Cardiac ventricle fibroblast (primary cell): ENCODE data around the gene CYP4F12. TPM values are rescaled to one million over a fixed set of nuclear protein-coding genes. Genes with fewer than 3 reads are reported as not detected.

ENCODE experiments used
- total RNA-seq: library from RNA; depleted of rRNA; stranded (reverse); fragments of >200 nt; gene quantifications from 2 replicates; pipeline ENCODE4 v1.2.3, GENCODE V29; 2015

CYP4F12 gene
- 0.34 and 0.69 TPM in 2 replicates for total RNA-seq

GRCh38 chr19:15672580-15673175, at the start of gene CYP4F12:
Gene CYP4F12 (plus strand): TSS chr19:15673087. CDS start chr19:15673530, 443 bp downstream.

DNA sequence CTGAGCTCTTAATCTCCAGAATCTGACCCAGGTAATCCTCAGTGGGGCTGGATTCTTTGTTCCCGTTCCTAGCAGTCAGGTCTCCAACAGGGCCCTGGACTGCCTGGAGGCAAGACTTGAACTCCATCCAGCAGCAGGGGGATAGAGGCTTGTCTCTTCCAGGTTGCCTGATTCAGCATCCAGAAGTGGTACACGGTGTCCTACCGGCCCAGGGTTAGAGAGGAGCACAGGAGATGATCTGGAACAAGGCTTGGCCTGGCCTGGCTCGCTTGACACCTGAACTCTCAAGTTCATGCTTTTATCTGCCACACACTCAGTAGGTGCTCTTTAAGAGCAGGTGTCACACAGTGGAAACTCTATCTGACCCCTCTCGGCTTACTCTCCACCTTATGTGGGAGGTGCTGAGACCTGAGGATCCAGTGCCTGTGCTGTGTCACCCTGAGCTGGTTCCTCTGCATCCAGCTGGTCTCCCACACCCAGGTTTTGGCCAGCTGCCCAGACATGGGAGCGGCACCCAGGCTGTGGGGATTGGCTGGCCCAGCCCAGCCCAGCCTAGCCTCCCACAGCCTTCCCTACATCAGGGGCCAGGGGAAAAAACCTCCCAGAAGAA, 32.5 kb upstream of the CYP4F12 start, which contains the start of gene CYP4F3:
Gene CYP4F3, plus strand, starts transcription at position 604 of the 610 bp plus-strand sequence. CDS start 519 bp downstream, outside the sequence.

GRCh38 chr19:15727724-15728123, 54.8 kb downstream of the CYP4F12 start, which contains the start of gene OR10H2:
Gene OR10H2 (plus strand): TSS chr19:15728024. CDS start chr19:15728044, 20 bp downstream.

GRCh38 chr19:15737722-15738121, 64.8 kb downstream of the CYP4F12 start, which contains the start of gene OR10H3:
Gene OR10H3 (plus strand): TSS chr19:15737985. CDS start chr19:15741393, 3,408 bp downstream.

Other genes starting within 250 kb of the CYP4F12 start
- gene WIZ, start 223.1 kb upstream of the CYP4F12 start, total RNA-seq: 35.7 and 35.9 TPM in 2 replicates
- gene RASAL3, start 208.5 kb upstream of the CYP4F12 start, total RNA-seq: not detected in 2 replicates
- gene PGLYRP2, start 193.6 kb upstream of the CYP4F12 start, total RNA-seq: not detected in 2 replicates
- gene CYP4F22, start 164.6 kb upstream of the CYP4F12 start, total RNA-seq: not detected in 2 replicates
- not detected in 2 replicates for gene CYP4F8, start 57.9 kb upstream of the CYP4F12 start, total RNA-seq
- gene CYP4F3, start 32.2 kb upstream of the CYP4F12 start, total RNA-seq: not detected in 2 replicates
- gene OR10H2, start 54.9 kb downstream of the CYP4F12 start, total RNA-seq: not detected in 2 replicates
- not detected in 2 replicates for gene OR10H3, start 64.9 kb downstream of the CYP4F12 start, total RNA-seq
- not detected in 2 replicates for gene OR10H5, start 114.6 kb downstream of the CYP4F12 start, total RNA-seq
- not detected in 2 replicates for gene OR10H1, start 142.6 kb downstream of the CYP4F12 start, total RNA-seq
- not detected in 2 replicates for gene CYP4F2, start 225.0 kb downstream of the CYP4F12 start, total RNA-seq